D721Med (cell line): Measurements from ENCODE around the gene ARID5A.

ENCODE experiments used
- DNase-seq: peaks from one replicate; pipeline ENCODE4 v3.0.0; 2011; ENCODE audit warnings: low spot score; ENCODE audit not compliant: insufficient read length
- FAIRE-seq: peaks from 2 replicates; lab custom pipeline; 2011; peaks lifted over from hg19 to GRCh38; lab: Jason Lieb, UNC
- TF ChIP-seq, protein P1 (sequence below): IDR thresholded peaks from 2 replicates; pipeline ENCODE4 v1.5.1; 2012; ENCODE audit warnings: mild to moderate bottlenecking, control low read depth; ENCODE audit not compliant: insufficient read depth; ENCODE audit errors: missing control alignments

Gene ARID5A

DNA sequence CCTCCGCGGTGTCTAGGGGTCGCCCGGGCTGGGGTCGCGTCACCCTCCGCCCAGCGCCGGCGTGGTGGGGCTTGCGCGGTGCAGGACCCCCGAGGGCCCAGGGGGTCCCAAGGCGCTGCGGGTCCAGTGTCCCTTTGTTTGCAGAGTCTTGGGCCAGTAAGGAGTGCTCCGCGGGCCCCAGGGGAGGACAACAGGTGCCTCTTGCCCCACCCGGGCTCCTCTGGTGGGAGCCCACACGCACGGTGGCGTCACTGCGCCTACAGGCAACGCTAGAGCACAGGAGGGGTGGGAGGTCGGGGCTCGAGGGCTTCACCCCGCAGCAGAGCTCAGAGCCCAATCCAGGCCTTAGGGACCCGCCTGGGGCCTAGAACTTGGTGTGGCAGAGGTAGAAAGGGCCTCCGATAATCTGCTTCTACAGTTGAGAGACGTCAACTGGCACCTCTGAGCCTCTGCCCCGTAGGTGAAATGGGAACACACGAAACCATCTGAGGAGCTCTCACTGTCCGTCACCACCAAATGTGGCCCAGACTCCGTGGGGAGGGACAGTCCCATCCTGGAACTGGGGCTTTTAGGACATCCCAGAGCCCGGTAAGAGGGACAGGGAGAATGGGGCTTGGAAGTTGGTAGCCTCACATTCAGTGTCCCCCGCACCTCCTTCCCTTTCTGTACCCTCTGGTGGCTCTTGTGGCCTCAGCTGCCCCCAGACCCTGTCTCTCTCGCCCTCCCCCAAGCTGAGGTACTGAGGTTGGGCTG is 1.4 kb downstream of the ARID5A start:
- no peak for DNase-seq
- TF ChIP-seq, protein P1, sequence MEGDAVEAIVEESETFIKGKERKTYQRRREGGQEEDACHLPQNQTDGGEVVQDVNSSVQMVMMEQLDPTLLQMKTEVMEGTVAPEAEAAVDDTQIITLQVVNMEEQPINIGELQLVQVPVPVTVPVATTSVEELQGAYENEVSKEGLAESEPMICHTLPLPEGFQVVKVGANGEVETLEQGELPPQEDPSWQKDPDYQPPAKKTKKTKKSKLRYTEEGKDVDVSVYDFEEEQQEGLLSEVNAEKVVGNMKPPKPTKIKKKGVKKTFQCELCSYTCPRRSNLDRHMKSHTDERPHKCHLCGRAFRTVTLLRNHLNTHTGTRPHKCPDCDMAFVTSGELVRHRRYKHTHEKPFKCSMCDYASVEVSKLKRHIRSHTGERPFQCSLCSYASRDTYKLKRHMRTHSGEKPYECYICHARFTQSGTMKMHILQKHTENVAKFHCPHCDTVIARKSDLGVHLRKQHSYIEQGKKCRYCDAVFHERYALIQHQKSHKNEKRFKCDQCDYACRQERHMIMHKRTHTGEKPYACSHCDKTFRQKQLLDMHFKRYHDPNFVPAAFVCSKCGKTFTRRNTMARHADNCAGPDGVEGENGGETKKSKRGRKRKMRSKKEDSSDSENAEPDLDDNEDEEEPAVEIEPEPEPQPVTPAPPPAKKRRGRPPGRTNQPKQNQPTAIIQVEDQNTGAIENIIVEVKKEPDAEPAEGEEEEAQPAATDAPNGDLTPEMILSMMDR = no peak
- FAIRE-seq = no peak

DNA sequence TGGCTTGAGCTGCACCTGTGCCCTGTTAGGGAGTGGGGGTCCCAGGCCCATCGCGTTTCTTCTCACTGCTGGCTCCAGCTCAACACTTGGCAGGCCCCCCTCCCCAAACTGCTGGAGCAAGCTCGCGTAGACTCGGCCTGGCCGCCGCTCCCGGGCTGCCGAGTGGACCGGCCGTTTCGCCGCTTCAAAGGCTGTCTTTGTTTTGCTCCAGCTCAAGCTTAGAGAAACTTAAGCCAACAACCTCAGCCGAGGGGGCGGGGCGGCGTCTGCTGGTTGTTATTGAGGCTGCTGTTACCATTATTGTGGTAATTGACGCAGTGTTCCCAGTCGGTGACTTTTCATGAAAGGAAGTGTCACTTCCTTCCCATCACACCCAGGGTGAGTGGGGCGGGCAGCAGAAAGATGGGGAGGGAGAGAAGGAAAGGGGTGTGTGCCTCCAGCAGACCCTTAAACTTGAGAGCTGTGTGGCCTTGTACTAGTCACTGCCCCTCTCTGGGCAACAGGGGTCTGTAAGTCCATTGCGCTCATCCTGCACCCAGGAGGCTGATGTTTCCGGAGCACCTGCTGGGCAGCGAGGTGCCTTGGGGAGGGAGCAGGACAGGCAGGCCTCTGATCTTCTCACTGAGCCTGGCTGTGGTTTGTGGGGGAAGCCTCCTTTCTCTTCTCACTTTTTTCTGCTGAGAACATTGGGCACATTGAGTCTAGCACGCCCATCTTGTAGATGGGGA is 2.1 kb downstream of the ARID5A start:
- no peak for DNase-seq
- FAIRE-seq = no peak
- TF ChIP-seq, protein P1 = no peak

DNA sequence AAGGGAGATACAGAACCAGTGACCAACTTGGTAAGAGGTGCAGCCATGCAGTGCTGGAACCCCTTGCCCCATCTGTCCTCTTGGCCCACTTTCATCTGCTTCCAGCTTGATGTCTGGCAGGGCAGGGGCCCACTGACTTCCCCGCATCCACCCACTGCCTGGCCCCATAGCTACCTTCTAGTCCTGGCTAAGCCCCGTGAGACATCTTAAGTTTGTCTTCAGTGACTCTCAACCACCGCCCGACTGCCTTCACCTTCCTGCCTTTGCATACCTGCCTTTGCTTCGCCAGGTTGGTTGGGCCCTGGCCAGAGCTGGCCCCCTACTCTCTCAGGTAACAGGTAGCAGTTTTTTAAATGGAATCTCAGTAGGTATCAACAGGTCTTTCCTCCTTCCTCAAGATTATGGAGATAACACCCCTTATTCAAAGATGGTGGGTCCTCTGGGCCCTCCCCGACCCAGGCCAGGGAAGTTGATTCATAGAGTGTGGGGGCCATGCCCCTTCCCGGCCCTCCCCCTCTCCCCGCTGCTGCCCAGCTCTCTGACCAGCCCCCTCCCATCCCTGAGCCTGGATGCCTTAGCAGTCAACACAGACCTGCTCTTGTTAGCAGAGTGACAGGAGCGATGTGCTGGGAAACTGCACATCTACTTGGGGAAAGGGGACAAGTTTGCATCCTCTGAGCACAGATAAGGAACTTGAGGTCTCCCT is 2.8 kb downstream of the ARID5A start:
- no peak for FAIRE-seq
- DNase-seq = no peak
- TF ChIP-seq, protein P1 = no peak

DNA sequence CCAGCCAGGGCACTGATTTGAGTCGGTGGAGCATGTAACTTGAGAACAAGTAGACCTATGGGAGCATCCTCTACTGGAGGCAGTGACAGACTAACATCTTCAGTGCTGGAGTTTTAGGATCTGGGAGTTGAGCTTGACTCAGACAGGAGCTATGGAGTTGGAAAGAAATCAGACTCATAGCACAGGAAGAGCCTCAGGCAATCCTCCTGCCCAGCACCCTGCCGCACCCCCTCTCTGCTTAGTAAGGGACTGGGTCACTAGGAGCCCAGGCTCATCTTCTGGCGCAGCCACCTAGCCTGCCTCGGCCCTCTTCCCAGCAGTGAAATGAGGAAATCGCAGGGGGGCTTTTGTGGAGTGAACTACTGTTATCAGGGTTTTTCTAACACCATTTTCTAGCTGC is 3.6 kb downstream of the ARID5A start:
- FAIRE-seq = no peak
- no peak for DNase-seq
- TF ChIP-seq, protein P1 = no peak

DNA sequence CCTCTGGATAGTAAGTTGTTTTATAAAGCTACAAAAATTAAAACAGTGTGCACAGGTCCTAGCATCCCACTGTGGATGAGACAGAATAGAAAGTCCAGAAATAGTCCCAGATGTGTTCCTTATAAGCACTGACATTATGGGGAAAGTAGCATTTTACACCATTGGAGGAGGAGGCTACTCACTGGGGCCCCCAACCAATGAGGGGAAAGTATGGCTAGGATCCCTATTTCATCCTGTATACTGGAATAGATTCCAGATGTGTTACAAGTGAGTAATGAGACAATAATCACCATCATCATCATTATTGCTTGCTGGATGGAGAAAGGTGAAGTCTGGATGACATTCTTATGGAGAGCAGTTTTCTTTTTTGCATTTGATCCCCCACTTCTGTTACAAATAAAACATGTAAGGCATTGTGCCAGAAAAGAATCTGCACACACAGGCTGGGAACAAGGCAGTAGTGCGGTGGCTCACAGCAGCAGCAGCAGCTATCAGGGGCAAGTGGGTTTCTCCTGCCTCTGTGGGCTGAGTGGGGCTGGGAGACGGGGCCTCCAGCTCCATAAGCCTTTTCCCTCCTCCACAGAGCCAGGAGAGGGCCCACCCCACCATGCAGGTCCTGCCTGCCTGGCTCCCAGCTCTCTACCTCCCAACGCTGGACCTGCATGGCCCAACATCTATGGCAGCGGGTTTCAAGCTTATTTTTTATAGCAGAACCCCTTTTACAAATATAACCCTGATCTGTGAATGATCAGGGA is 5.0 kb downstream of the ARID5A start:
- DNase-seq (no peak), FAIRE-seq (no peak)
- TF ChIP-seq, protein P1 = no peak

DNA sequence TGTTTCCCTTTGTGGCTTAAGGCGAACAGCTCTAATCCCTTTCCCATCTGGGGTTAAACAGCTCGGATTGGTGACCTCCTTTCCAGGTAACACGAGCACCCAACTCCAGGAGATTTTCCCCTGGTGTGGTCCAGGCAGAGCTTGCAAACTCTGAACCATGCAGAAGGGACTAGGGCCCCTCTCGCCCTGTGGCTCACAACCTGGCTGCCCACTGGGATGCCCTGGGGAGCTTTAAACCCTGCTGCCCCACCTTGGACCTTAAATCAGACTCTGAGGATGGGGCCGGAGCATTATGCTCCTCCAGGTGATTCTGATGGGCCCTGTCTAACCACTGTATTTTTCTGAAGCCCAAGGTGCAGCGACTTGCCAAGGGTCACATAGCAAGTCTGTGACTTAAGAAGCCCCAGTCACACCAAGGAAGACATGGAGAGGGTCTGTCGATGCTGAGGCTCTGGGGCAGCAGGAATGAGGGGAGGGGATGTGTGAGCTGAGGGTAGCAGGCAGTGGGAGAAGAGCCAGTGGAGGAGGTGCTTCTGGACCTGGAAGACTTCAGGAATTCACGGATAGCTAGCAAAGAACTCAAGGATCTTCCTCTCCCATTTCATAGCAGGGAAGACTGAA is 5.9 kb downstream of the ARID5A start:
- DNase-seq (no peak), FAIRE-seq (no peak)
- TF ChIP-seq, protein P1 = no peak
